Measurements from ENCODE around the gene RIMBP2. TPM values are rescaled to one million over a fixed set of nuclear protein-coding genes. Genes with fewer than 3 reads are reported as not detected.

The RIMBP2 gene
- polyA plus RNA-seq, 1 donor from 2014 or later: 14.6 TPM

- TF ChIP-seq REST (IDR thresholded peaks at IDR 0.05; ENCODE audit: borderline replicate concordance): no peak
- no peak for TF ChIP-seq EP300 (conservative IDR thresholded peaks at IDR 0.05; ENCODE audit: poor library complexity, severe bottlenecking)
- no peak for TF ChIP-seq SMC3 (conservative IDR thresholded peaks at IDR 0.05; ENCODE audit: poor library complexity)
- TF ChIP-seq POLR2AphosphoS5 (IDR thresholded peaks at IDR 0.05): no peak
- no peak for TF ChIP-seq CTCF (IDR thresholded peaks at IDR 0.05; ENCODE audit: poor library complexity, severe bottlenecking)
- no peak overlapping the region for H3K9ac ChIP-seq (ENCODE audit: low read length)
- no peaks in the 10 kb centered on the region for H3K36me3 ChIP-seq (ENCODE audit: insufficient read depth, low read length)
- no peaks in the 10 kb centered on the region for H3K79me2 ChIP-seq (replicated peaks; ENCODE audit: insufficient read depth, low read length)
- no peak overlapping the region for H3K4me2 ChIP-seq (ENCODE audit: low read length)
- H3K9me2 ChIP-seq (ENCODE audit: insufficient read depth, low read length): no peaks in the 10 kb centered on the region
- H3K27me3 ChIP-seq (ENCODE audit: insufficient read depth, low read depth, low read length): no peaks in the 10 kb centered on the region
- no peaks in the 10 kb centered on the region for H3K9me3 ChIP-seq (ENCODE audit: low read length)
- H3F3A ChIP-seq (ENCODE audit: insufficient read depth, low read length, poor library complexity, severe bottlenecking): no peaks in the 10 kb centered on the region
- H4K20me1 ChIP-seq (ENCODE audit: insufficient read depth): no peaks in the 10 kb centered on the region
- no peak overlapping the region for H3K27ac ChIP-seq (ENCODE audit: low read length)
- no peak overlapping the region for H3K4me3 ChIP-seq (ENCODE audit: low read length)
- H2AFZ ChIP-seq (ENCODE audit: low read depth, low read length): no peak overlapping the region
Measured at GRCh38 chr12:130701402-130701744, 14.7 kb downstream of the RIMBP2 start.

- Histone ChIP-seq H3K27ac (ENCODE audit: low read length) (no peak overlapping the region), H3K9ac (ENCODE audit: low read length) (no peak overlapping the region), H3K9me3 (ENCODE audit: low read length) (no peaks in the 10 kb centered on the region), H3K79me2 (replicated peaks; ENCODE audit: insufficient read depth, low read length) (no peaks in the 10 kb centered on the region), H3K9me2 (ENCODE audit: insufficient read depth, low read length) (no peaks in the 10 kb centered on the region), H3K27me3 (ENCODE audit: insufficient read depth, low read depth, low read length) (no peaks in the 10 kb centered on the region), H3K4me3 (ENCODE audit: low read length) (no peak overlapping the region), H3F3A (ENCODE audit: insufficient read depth, low read length, poor library complexity, severe bottlenecking) (no peaks in the 10 kb centered on the region), H2AFZ (ENCODE audit: low read depth, low read length) (no peak overlapping the region), H3K36me3 (ENCODE audit: insufficient read depth, low read length) (no peaks in the 10 kb centered on the region), H4K20me1 (ENCODE audit: insufficient read depth) (no peaks in the 10 kb centered on the region), H3K4me2 (ENCODE audit: low read length) (no peak overlapping the region)
- TF ChIP-seq SMC3 (conservative IDR thresholded peaks at IDR 0.05; ENCODE audit: poor library complexity) (no peak), EP300 (conservative IDR thresholded peaks at IDR 0.05; ENCODE audit: poor library complexity, severe bottlenecking) (no peak), EZH2 (IDR thresholded peaks at IDR 0.05; ENCODE audit: borderline replicate concordance, insufficient read depth, low read length, poor library complexity, severe bottlenecking) (no peak), POLR2AphosphoS5 (IDR thresholded peaks at IDR 0.05) (no peak), RAD21 (conservative IDR thresholded peaks at IDR 0.05) (no peak), CTCF (IDR thresholded peaks at IDR 0.05; ENCODE audit: poor library complexity, severe bottlenecking) (no peak), MXI1 (conservative IDR thresholded peaks at IDR 0.05; ENCODE audit: poor library complexity, severe bottlenecking) (no peak), TAF1 (IDR thresholded peaks at IDR 0.05; ENCODE audit: low read depth) (no peak), REST (IDR thresholded peaks at IDR 0.05; ENCODE audit: borderline replicate concordance) (no peak)
Measured at GRCh38 chr12:130700492-130701401, 15.4 kb downstream of the RIMBP2 start.

All from neural cell (in vitro differentiated cells).